ENCODE data around the gene GNAO1. TPM values are rescaled to one million over a fixed set of nuclear protein-coding genes. Genes with fewer than 3 reads are reported as not detected.

Gene GNAO1
- total RNA-seq, 1 donor from 2014 or later: 250 TPM

DNA sequence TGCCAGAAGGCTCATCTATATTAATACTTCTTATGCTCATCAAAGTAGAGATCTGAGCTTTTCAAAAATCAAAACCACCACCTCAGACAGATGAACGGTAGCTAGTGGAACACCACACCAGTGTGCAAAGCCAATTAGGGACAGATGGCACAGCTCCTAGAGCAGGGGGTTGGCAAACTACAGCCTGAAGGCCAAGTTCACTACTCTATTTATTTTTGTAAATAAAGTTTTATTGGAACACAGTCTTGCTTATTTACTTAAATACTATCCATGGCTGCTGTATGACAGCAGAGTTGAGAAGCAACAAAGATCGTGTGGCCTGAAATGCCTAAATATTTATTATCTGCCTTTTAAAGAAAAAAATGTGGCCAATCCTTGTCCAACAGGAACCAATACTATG lies 177.3 kb downstream of the GNAO1 start:
- peaks cover 3% of the 10 kb centered on the region for H3K9me3 Mint-ChIP-seq (ENCODE audit: unreplicated experiment)
- no peak overlapping the region for H3K4me3 Mint-ChIP-seq (ENCODE audit: unreplicated experiment)
- H3K36me3 Mint-ChIP-seq (ENCODE audit: unreplicated experiment): peaks cover 4% of the 10 kb centered on the region
- peaks cover 26% of the 10 kb centered on the region for H3K4me1 Mint-ChIP-seq (ENCODE audit: low read depth, unreplicated experiment)
- H3K27ac Mint-ChIP-seq (ENCODE audit: unreplicated experiment): no peak overlapping the region
- TF ChIP-seq, protein P1, sequence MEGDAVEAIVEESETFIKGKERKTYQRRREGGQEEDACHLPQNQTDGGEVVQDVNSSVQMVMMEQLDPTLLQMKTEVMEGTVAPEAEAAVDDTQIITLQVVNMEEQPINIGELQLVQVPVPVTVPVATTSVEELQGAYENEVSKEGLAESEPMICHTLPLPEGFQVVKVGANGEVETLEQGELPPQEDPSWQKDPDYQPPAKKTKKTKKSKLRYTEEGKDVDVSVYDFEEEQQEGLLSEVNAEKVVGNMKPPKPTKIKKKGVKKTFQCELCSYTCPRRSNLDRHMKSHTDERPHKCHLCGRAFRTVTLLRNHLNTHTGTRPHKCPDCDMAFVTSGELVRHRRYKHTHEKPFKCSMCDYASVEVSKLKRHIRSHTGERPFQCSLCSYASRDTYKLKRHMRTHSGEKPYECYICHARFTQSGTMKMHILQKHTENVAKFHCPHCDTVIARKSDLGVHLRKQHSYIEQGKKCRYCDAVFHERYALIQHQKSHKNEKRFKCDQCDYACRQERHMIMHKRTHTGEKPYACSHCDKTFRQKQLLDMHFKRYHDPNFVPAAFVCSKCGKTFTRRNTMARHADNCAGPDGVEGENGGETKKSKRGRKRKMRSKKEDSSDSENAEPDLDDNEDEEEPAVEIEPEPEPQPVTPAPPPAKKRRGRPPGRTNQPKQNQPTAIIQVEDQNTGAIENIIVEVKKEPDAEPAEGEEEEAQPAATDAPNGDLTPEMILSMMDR (IDR thresholded peaks at IDR 0.05; ENCODE audit: partially characterized antibody, unreplicated experiment): no peak
- DNase-seq: no peak
- H3K27me3 Mint-ChIP-seq (ENCODE audit: unreplicated experiment): no peaks in the 10 kb centered on the region

DNA sequence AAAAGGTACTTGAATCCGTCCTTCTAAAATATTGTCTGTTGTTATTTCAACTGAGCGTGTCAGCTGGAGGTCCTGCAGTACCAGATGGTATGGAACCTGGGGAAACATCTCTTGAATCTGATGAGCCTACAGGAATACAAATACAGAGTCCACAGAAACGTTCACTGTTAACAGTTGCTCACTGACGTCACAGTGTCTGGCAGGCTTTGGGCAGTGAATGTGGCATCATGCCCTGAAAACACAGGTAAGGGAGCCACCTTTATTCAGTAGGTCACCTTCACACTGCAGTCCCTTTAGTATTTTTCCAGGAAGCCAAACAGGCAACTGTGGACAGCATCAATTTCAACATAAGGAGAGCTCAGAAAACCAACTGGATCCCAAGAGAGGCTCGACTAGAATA lies 177.9 kb downstream of the GNAO1 start:
- TF ChIP-seq, protein P1 (IDR thresholded peaks at IDR 0.05; ENCODE audit: partially characterized antibody, unreplicated experiment): no peak
- peaks cover 31% of the 10 kb centered on the region for H3K4me1 Mint-ChIP-seq (ENCODE audit: low read depth, unreplicated experiment)
- H3K27ac Mint-ChIP-seq (ENCODE audit: unreplicated experiment): no peak overlapping the region
- H3K27me3 Mint-ChIP-seq (ENCODE audit: unreplicated experiment): peaks cover 2% of the 10 kb centered on the region
- peaks cover 4% of the 10 kb centered on the region for H3K36me3 Mint-ChIP-seq (ENCODE audit: unreplicated experiment)
- DNase-seq: no peak
- peaks cover 3% of the 10 kb centered on the region for H3K9me3 Mint-ChIP-seq (ENCODE audit: unreplicated experiment)
- no peak overlapping the region for H3K4me3 Mint-ChIP-seq (ENCODE audit: unreplicated experiment)

DNA sequence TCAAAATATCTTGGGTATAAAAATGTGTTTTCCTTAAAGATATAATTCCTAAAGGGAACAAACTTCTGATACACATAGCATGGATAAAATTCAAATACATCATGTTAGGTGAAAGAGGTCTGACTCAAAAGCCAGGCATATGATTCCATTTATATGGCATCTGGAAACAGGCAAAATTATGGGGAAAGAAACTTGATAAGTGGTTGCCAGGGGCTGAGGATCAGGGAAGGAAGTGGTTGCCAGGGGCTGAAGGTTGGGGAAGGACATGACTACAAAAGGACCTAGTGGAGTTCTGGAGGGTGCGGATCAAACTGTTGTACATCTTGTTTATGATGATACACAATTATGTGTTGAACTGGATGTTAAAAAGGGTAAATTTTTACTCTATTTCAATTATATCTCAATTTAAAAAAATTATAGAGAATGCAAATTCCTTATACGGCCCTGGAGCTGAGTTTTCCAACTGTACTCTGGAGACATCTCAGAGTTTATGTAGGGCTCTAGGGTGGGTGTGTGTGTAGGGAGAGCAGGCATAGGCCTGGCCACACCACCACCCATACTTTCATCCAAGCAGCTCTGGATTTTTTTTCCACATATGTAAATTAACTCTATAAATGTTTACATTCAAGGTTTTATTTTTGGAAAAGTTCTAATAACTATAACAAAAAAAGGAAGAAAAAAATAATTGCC lies 179.0 kb downstream of the GNAO1 start:
- DNase-seq: no peak
- Mint-ChIP-seq H3K4me3 (ENCODE audit: unreplicated experiment) (no peak overlapping the region), H3K4me1 (ENCODE audit: low read depth, unreplicated experiment) (peaks cover 32% of the 10 kb centered on the region), H3K36me3 (ENCODE audit: unreplicated experiment) (peaks cover 4% of the 10 kb centered on the region), H3K9me3 (ENCODE audit: unreplicated experiment) (peaks cover 3% of the 10 kb centered on the region), H3K27me3 (ENCODE audit: unreplicated experiment) (peaks cover 2% of the 10 kb centered on the region), H3K27ac (ENCODE audit: unreplicated experiment) (no peak overlapping the region)
- TF ChIP-seq, protein P1 (IDR thresholded peaks at IDR 0.05; ENCODE audit: partially characterized antibody, unreplicated experiment): no peak

DNA sequence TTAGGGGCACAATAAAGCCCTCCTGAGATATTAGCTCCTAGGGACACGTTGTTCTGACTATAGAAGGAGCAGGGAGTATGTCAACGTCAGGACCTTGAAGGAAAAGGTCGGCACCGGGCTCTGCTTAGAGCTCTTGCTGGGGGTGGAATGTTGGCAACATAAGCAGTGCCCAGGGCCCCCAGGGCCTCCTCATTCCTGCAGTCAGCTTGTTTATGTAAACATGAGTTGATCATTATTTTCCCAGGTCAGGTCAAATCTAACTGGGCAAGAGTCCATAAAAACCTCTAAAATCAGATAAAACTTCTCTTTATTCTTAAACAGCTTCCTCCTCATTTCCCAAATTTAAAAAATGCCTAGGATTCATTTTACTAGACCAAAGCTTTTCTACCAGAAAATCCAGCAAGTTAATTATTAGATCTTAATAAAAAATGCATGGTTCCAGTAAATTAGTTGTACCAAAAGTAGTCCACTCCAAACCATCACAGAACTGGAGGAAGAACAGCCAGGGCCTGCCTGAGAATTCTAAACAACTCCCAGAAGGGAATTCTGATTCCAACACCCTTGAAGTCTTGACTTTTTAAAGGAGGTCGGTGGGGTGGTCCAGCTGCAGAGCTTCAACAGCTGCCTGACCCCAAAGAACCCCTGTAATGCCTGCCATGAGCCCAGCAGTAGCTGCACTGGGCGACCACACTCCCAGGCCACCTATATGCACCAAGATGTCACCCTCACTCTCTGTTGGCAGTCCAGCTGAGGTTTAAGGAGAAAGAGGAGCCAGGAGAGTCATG lies 179.8 kb downstream of the GNAO1 start:
- Mint-ChIP-seq H3K4me3 (ENCODE audit: unreplicated experiment) (no peak overlapping the region), H3K27me3 (ENCODE audit: unreplicated experiment) (peaks cover 2% of the 10 kb centered on the region), H3K9me3 (ENCODE audit: unreplicated experiment) (peaks cover 3% of the 10 kb centered on the region), H3K36me3 (ENCODE audit: unreplicated experiment) (peaks cover 4% of the 10 kb centered on the region), H3K27ac (ENCODE audit: unreplicated experiment) (no peak overlapping the region), H3K4me1 (ENCODE audit: low read depth, unreplicated experiment) (peaks cover 32% of the 10 kb centered on the region)
- TF ChIP-seq, protein P1 (IDR thresholded peaks at IDR 0.05; ENCODE audit: partially characterized antibody, unreplicated experiment): no peak
- no peak for DNase-seq

DNA sequence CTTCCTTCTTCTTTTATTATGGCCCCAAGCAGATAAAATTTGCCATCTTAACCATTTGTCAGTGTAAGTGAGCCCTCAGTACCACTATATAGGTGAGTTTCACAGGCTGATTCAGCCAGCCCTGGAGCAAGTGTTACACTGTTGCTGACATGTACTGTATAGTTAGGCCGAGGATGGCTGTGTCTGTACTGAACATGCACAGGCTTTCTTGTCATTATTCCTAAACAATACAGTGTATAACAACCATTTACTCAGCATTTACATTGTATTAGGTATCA lies 180.3 kb downstream of the GNAO1 start:
- no peak overlapping the region for H3K4me3 Mint-ChIP-seq (ENCODE audit: unreplicated experiment)
- TF ChIP-seq, protein P1 (IDR thresholded peaks at IDR 0.05; ENCODE audit: partially characterized antibody, unreplicated experiment): no peak
- H3K36me3 Mint-ChIP-seq (ENCODE audit: unreplicated experiment): peaks cover 4% of the 10 kb centered on the region
- H3K4me1 Mint-ChIP-seq (ENCODE audit: low read depth, unreplicated experiment): peaks cover 32% of the 10 kb centered on the region
- H3K27ac Mint-ChIP-seq (ENCODE audit: unreplicated experiment): no peak overlapping the region
- H3K9me3 Mint-ChIP-seq (ENCODE audit: unreplicated experiment): peaks cover 3% of the 10 kb centered on the region
- peaks cover 2% of the 10 kb centered on the region for H3K27me3 Mint-ChIP-seq (ENCODE audit: unreplicated experiment)
- no peak for DNase-seq
